ENCODE results near the gene BLOC1S5.

DNA sequence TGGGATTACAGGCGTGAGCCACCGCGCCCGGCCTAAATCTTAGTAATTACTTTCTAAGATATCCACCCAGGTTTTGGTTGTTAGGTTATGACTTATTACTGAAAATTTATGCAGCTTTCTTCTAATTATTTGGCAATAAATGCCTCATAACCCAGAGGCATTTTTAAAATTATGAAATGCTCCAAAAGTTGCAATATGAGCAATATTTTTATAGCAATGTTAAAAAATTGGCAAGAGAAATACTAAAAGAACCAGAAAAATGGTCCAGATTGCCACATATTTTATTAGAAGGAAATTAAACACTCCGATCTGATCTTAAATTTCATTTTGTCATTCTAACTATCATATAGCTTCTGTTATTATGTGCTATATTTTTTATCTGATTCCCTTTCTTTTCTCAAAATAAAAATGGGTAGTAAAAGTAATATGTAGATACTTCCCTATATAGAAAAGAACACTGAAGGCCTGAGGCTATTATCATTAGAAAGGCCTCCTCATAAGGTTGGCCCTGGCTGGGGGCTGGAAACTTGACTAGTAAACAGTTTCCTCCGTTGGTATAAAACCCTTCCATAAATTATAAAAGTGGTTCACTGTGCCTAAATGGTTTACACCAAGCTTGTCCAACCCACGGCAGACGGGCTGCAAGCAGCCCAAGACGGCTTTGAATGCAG is 22.1 kb downstream of the BLOC1S5 start:
- TF ChIP-seq ZNF274 (IDR thresholded peaks at IDR 0.05; ENCODE audit: low read depth, low read length) (no peak), YY1 (IDR thresholded peaks at IDR 0.05; ENCODE audit: insufficient read depth, insufficient read length) (no peak)

Data from NT2/D1 (cell line).